Prostate gland (tissue), 2 donors: ENCODE results near the gene ZNF561. TPM values are rescaled to one million over a fixed set of nuclear protein-coding genes. Genes with fewer than 3 reads are reported as not detected.

Experiments used
- DNase-seq: peaks from one replicate; pipeline ENCODE4 v3.0.0-alpha.2; 2019; ENCODE audit warnings: low spot score
- H3K27ac ChIP-seq, 2 donors: fragments of 200-600 bp; sonication (generic); 2 replicates each; pipeline ENCODE4 v1.5.1; 2017 to 2019
- H3K27me3 ChIP-seq: fragments of 200-600 bp; sonication (generic); replicated peaks from 2 replicates; pipeline ENCODE4 v1.5.1; 2019; ENCODE audit not compliant: insufficient read depth
- H3K36me3 ChIP-seq, 2 donors: fragments of 200-600 bp; sonication (generic); 1 replicate in 1 of 2; 2 replicates in 1 of 2; pipeline versions ENCODE4 v1.5.1 to v1.8.1; 2017 to 2019
- H3K4me1 ChIP-seq: fragments of 200-600 bp; sonication (generic); replicated peaks from 2 replicates; pipeline ENCODE4 v1.5.1; 2019
- H3K4me3 ChIP-seq, 2 donors: fragments of 200-600 bp; sonication (generic); 2 replicates each; pipeline ENCODE4 v1.5.1; 2017 to 2019
- H3K9me3 ChIP-seq: fragments of 200-600 bp; sonication (generic); 2 replicates; pipeline ENCODE4 v1.5.1; 2017
- POLR2A ChIP-seq: fragments of 450-650 bp; IDR thresholded peaks from one replicate; pipeline ENCODE4 v1.6.1; 2016; ENCODE audit warnings: antibody characterized with exemption, mild to moderate bottlenecking
- POLR2AphosphoS5 ChIP-seq: sonication (generic); formaldehyde crosslinking; IDR thresholded peaks from one replicate; pipeline ENCODE4 v1.6.1; 2017; ENCODE audit warnings: antibody characterized with exemption
- WGBS: methylation state at CpG from one replicate; pipeline ENCODE4 v1.1.5; 2018; 5-methylcytosine and 5-hydroxymethylcytosine counted together
- intact Hi-C: fragments of 100-400 bp; cut with DNase I; formaldehyde crosslinking; loops from one replicate; pipeline ENCODE4 v1.14.2; 2022
- total RNA-seq, 2 donors: library from RNA; depleted of rRNA; stranded (reverse); fragments of >200 nt; gene quantifications; one replicate each; pipeline ENCODE4 v1.1.0, GENCODE V29; 2016
- TF ChIP-seq, protein P1 (sequence below), 4 experiments: fragments of 200-600 bp in 2 of 4; fragments of 450-650 bp in 2 of 4; sonication (generic) in 2 of 4; IDR thresholded peaks; 1 replicate in 3 of 4; 2 replicates in 1 of 4; pipeline ENCODE4 v1.5.1; 2016 to 2019; ENCODE audit warnings: antibody characterized with exemption in 4 of 4, mild to moderate bottlenecking in 2 of 4, moderate library complexity in 2 of 4

Gene ZNF561
- total RNA-seq, 2 donors from 2014 or later, result 27.8 to 32.3 TPM

DNA sequence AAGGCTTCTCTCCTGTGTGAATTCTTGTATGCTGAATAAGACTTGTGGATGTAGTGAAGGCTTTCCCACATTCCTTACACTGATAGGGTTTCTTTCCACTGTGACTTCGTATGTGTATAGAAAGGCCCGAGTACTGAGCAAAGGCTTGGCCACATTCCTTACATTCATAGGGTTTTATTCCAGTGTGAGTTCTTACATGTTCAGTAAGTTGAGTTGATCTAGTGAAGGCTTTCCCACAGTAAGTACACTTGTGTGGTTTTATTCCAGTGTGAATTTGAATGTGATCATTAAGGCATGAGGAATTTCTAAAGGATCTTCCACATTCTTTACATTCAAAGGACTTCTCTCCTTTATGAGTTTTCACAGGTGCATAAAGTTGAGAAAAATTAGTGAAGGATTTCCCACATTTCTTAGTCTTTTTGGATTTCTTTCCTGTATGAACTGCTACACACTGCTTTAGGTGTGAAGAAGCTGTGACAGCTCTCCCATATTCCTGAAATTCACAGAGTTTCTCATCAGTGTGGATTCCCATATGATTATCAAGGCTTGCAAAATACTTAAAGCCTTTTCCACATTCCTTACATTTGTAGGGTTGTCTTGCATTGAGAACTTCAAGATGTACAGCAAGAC is 10.4 kb downstream of the ZNF561 start:
- intact Hi-C loops, result no loop called here
- no peaks in the 10 kb centered on the region for H3K27me3 ChIP-seq
- WGBS, result 98% methylated on average over 2 of the region's 2 CpGs
- no peak for TF ChIP-seq POLR2A
- no peak for TF ChIP-seq POLR2AphosphoS5
- TF ChIP-seq, protein P1, sequence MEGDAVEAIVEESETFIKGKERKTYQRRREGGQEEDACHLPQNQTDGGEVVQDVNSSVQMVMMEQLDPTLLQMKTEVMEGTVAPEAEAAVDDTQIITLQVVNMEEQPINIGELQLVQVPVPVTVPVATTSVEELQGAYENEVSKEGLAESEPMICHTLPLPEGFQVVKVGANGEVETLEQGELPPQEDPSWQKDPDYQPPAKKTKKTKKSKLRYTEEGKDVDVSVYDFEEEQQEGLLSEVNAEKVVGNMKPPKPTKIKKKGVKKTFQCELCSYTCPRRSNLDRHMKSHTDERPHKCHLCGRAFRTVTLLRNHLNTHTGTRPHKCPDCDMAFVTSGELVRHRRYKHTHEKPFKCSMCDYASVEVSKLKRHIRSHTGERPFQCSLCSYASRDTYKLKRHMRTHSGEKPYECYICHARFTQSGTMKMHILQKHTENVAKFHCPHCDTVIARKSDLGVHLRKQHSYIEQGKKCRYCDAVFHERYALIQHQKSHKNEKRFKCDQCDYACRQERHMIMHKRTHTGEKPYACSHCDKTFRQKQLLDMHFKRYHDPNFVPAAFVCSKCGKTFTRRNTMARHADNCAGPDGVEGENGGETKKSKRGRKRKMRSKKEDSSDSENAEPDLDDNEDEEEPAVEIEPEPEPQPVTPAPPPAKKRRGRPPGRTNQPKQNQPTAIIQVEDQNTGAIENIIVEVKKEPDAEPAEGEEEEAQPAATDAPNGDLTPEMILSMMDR (IDR thresholded peaks at IDR 0.05), result no peak
- no peak overlapping the region for H3K27ac ChIP-seq
- no peaks in the 10 kb centered on the region for H3K9me3 ChIP-seq
- H3K36me3 ChIP-seq, result peaks cover 28 to 51% of the 10 kb centered on the region in 2 donors
- H3K4me3 ChIP-seq, result no peak overlapping the region
- no peaks in the 10 kb centered on the region for H3K4me1 ChIP-seq
- no peak for DNase-seq

DNA sequence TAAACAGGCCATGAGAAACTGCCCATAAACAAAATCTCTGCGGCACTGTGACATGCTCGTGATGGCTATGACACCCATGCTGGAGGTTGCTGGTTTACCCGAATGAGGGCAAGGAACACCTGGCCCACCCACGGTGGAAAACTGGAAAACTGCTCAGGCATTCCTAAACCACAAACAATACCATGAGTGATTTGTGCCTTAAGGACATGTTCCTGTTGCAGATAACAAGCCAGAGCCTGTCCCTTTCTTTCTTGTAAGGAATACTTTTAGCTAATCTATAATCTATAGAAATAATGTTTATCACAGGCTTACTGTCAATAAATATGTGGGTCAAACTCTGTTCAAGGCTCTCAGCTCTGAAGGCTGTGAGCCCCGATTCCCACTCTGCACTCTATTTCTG is 12.1 kb downstream of the ZNF561 start:
- H3K9me3 ChIP-seq, result no peaks in the 10 kb centered on the region
- intact Hi-C loops, result no loop called here
- DNase-seq, result no peak
- TF ChIP-seq POLR2A (no peak), POLR2AphosphoS5 (no peak)
- TF ChIP-seq, protein P1 (IDR thresholded peaks at IDR 0.05), result no peak
- 91% methylated on average over 5 of the region's 5 CpGs for WGBS
- no peaks in the 10 kb centered on the region for H3K27me3 ChIP-seq
- peaks cover 25 to 40% of the 10 kb centered on the region in 2 donors for H3K36me3 ChIP-seq
- no peak overlapping the region for H3K4me3 ChIP-seq
- H3K27ac ChIP-seq, result no peak overlapping the region
- no peaks in the 10 kb centered on the region for H3K4me1 ChIP-seq

DNA sequence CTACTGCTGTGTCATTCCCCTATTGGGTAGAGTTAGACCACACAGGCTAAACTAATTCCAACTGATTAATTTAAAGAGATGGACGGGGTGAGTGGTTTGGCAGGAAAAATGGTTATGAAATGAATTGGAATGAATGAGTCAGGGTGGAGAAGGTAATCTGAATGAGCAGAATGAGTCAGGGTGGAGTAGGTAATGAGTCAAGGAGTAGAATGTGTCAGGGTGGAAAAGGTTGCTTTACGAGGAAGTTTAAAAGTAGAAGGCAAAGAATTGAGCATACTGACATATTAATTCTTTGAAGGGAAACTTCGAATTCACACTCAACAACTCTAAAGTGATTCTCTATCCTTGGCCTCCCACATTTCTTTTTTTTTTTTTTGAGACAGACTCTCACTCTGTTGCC is 24.0 kb downstream of the ZNF561 start:
- no peak for DNase-seq
- WGBS, result 87% methylated on average over 3 of the region's 3 CpGs
- H3K36me3 ChIP-seq, result no peaks in the 10 kb centered on the region
- TF ChIP-seq, protein P1 (IDR thresholded peaks at IDR 0.05), result no peak
- TF ChIP-seq POLR2AphosphoS5, result no peak
- no peaks in the 10 kb centered on the region for H3K27me3 ChIP-seq
- no peaks in the 10 kb centered on the region for H3K9me3 ChIP-seq
- no peak overlapping the region for H3K27ac ChIP-seq
- H3K4me3 ChIP-seq, result no peak overlapping the region
- H3K4me1 ChIP-seq, result no peaks in the 10 kb centered on the region
- intact Hi-C loops, result no loop called here

DNA sequence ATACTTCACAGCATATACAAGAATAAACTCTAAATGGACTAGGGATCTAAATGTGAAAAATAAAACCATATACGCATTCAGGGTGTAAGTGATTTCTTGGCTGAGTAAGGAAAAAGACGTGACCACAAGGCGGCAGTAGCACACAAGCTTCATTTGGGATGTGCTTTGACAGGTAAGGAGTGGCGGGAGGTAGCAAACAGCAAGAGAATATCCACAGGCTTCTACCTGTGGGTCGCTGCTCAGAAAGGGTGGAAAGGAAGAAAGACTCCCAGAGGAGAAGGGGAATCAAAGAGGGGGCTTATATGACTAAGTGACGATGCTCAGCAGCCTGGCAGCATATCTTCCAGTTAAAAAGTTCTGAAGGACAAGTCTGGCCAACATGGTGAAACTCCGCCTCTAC is 34.3 kb downstream of the ZNF561 start:
- Histone ChIP-seq H3K27ac (no peak overlapping the region), H3K27me3 (no peaks in the 10 kb centered on the region), H3K36me3 (no peaks in the 10 kb centered on the region), H3K4me1 (no peaks in the 10 kb centered on the region), H3K9me3 (no peaks in the 10 kb centered on the region), H3K4me3 (no peak overlapping the region)
- DNase-seq, result peak; percentile 78
- intact Hi-C loops, result loop anchor here (10.0 kb wide), 1 partner anchor 382 kb away; no protein-coding TSS in a partner anchor
- WGBS, result 15% methylated on average over 7 of the region's 7 CpGs
- TF ChIP-seq, protein P1 (IDR thresholded peaks at IDR 0.05), result peak; percentile 19 to 79 (median 64)
- TF ChIP-seq POLR2A, result no peak
- peak; percentile 68 for TF ChIP-seq POLR2AphosphoS5
